Measurements from ENCODE around the gene THBS4.

The THBS4 gene

DNA sequence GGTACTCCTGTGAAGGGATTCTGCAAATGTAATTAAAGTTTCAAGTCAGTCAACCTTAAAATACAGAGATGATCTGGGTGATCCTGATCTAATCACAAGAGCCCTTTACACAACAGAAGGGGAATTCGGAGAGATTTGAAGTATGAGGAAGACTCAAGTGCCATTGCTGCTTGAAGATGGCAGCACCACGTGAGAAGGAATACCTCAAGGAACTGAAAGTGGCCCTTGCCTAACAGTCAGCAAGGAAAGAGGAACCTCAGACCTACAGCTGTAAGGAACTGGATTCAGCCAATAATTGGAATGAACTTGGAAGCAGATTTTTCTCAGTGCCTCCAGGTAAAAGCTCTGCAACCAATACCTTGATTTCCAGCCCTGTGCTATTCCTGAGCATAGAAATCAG lies 87.4 kb downstream of the THBS4 start:
- DNase-seq = no peak

DNA sequence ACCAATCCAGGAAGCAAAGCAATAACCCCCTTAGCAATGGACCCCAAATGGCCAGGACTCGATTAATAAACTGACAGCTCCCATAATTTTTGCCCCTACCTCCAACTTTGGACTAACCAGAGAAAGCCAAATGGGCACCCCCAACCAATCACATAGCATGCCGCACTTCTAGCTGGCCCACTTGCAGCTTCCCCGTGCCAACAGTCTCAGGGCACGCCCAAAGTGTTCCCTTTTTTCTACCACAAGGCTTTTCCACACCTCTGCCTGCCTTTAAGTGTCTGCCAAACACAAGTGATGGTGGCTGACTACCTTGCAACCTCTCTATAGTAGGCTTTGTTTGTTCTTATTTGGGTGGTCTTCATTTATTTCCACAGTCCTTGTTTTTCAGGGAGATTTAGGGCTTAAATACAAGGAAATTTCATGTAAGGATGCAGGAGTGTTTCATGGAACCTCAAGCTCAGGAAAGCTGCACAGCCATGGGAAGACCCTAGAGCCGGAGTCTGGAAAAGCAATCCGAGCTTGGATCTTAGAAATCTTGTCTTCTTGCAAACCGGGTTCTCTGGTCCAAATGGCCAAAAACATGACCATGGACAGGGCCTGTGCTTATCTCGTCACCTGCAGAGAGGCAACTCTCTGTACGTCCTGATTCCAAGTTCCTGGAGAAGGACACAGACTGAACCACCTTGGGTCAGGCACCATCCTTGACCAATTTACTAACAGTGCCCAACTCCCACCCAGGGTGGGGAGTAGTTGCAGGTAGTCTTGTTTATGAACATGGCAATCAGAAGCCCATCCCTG lies 89.2 kb downstream of the THBS4 start:
- DNase-seq = no peak

DNA sequence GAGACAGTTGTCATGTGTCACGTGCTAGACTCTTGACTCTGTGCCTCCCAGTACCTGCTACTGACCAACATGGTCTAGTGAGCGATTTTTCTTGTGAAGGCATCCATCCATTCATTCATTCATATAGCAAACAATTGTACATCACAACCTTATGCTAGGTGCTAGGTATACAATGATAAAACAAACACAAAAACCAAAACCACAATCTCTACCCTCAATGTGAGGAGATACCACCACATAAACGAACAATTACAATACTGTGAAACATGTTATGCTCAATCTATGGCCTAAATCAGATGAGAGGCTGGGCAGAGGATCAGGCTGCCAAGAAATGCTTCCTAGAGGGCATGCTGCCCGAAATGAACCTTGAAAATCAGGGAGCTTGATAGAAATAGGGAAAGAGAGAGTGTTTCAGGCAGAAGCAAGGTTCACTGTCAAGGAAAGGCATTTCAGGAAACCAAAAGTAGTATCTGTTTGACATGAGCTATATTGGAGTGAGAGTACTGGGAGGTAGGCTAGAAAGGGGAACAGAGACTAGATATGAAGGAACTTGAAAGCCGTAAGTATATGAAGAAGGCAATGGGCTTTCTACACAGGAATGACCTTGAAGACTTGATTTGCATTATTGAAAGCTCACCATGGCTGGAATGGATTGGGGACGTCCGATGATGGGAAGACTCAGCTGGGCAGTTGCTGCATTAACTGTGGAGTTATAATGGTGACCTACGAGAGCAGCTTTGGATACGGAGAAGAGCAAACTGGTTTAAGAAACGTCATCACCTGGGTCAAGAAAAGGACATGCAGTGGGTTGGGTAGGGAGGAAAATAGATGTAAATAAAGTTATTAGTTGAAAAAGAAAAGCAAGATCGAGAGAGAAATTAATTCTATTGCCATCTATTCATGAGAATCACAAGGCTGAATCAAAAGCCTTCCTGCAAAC lies 90.1 kb downstream of the THBS4 start:
- DNase-seq = no peak

DNA sequence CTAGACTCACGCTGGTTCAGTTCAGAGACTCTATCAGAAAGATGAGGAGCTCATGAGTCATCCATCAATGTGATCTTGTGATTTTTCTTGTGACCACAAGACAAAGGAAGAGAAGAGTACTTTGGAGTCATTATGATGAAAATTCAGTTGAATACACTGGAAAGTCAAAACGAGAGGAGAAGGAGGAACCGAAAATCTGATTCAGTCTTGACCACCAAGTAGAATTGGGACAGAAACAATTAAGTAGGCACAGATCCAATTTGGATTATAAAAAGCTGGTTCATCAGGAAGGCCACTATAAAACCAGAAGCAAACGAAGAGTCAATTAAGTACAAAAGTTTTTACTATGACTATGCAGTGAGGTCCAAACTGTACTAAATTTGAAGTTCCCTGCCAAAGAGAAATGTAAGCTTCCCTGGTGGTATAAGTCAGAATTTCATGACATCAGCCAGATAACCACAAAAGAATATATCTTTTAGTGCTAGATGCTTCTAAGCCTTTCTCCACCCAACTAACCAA lies 90.9 kb downstream of the THBS4 start:
- no peak for DNase-seq

DNA sequence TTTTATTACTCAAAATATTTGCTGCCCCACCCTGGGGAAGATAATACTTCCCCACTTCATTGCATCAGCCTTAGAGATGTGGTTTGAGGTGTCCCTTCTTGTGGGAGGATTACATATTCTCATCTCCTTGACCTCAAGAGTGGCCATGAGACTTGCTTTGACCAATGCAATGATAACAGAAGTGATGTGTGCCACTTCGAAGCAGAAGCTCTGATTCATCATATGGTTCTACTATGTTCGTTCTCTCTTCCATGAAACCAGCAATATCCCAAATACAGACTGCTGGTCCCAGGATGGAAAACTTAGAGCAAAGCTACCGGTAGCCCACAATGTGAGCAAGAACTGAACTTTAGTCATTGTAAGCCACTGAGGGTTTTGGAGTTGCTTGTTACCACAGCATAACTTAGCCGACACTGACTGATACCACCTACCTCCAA lies 92.0 kb downstream of the THBS4 start:
- no peak for DNase-seq

DNA sequence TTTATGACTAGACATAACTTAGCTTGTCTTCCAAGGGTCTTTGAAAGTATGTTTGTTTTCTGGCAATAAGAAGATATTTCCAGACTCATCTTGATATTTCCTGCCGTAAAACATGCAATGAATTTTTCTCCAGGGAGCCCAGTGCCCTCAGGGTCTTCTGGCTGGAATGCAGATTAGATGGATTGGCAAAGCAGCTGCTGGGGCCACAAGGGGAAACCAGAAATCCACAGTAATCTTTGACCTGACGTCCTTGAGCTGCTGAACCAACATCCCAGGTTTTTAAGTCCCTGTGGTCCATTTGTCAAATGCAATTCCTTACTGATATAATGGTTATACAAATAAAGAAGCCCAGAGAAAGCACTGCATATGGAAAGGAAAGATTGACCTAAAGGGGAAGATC lies 93.0 kb downstream of the THBS4 start:
- DNase-seq = no peak

DNA sequence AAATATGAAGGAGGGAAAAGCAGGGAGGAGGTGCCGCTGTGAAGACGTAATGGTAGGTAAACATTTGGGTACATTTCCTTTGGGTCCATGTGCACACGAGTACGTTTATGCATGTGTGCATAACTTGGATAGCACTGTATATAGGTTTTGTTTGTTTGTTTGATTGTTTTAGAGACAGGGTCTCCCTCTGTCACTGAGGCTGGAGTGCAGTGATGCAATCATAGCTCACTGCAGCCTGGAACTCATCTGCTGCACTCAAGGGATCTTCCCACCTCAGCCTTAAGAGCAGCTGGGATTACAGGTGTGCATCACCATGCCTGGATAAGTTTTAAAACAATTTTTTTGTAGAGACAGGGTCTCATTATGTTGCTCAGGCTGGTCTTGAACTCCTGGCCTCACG lies 94.0 kb downstream of the THBS4 start:
- no peak for DNase-seq

All from NCI-H1092 (cell line).